SJSA1 (cell line): ENCODE measurements around the gene PTPN11. TPM values are rescaled to one million over a fixed set of nuclear protein-coding genes. Genes with fewer than 3 reads are reported as not detected.
"Not testable (repeated sequence)": the region's sequence is repeated elsewhere in the genome, so short reads cannot be mapped to it uniquely, and the experiment has no call there.

Experiments used
- DNase-seq, 2 experiments: peaks; one replicate each; pipeline ENCODE4 v3.0.0-alpha.2; 2015 to 2020; ENCODE audit warnings: low spot score in 2 of 2, low read depth in 1 of 2
- H3K27ac ChIP-seq: fragments of 250-450 bp; sonication (Bioruptor Pico); 2 replicates; pipeline ENCODE4 v1.5.1; 2020; ENCODE audit warnings: mild to moderate bottlenecking, moderate library complexity
- H3K27me3 ChIP-seq: fragments of 250-450 bp; sonication (Bioruptor Pico); replicated peaks from 2 replicates; pipeline ENCODE4 v1.5.1; 2020; ENCODE audit warnings: mild to moderate bottlenecking, moderate library complexity
- H3K36me3 ChIP-seq: fragments of 250-450 bp; sonication (Bioruptor Pico); 2 replicates; pipeline ENCODE4 v1.5.1; 2020; ENCODE audit warnings: mild to moderate bottlenecking
- H3K4me1 ChIP-seq: fragments of 250-450 bp; sonication (Bioruptor Pico); replicated peaks from 2 replicates; pipeline ENCODE4 v1.6.1; 2021; ENCODE audit warnings: mild to moderate bottlenecking
- H3K4me3 ChIP-seq: fragments of 250-450 bp; sonication (Bioruptor Pico); 2 replicates; pipeline ENCODE4 v1.5.1; 2020; ENCODE audit warnings: mild to moderate bottlenecking
- H3K9me3 ChIP-seq: fragments of 250-450 bp; sonication (Bioruptor Pico); replicated peaks from 2 replicates; pipeline ENCODE4 v1.5.1; 2020; ENCODE audit warnings: mild to moderate bottlenecking
- total RNA-seq: library from RNA; depleted of rRNA; stranded (reverse); fragments of >200 nt; shearing (Covaris generic); gene quantifications from 2 replicates; pipeline ENCODE4 v1.2.3, GENCODE V29; 2014; rRNA removed

PTPN11 gene
- 88.8 and 124 TPM in 2 replicates for total RNA-seq

DNA sequence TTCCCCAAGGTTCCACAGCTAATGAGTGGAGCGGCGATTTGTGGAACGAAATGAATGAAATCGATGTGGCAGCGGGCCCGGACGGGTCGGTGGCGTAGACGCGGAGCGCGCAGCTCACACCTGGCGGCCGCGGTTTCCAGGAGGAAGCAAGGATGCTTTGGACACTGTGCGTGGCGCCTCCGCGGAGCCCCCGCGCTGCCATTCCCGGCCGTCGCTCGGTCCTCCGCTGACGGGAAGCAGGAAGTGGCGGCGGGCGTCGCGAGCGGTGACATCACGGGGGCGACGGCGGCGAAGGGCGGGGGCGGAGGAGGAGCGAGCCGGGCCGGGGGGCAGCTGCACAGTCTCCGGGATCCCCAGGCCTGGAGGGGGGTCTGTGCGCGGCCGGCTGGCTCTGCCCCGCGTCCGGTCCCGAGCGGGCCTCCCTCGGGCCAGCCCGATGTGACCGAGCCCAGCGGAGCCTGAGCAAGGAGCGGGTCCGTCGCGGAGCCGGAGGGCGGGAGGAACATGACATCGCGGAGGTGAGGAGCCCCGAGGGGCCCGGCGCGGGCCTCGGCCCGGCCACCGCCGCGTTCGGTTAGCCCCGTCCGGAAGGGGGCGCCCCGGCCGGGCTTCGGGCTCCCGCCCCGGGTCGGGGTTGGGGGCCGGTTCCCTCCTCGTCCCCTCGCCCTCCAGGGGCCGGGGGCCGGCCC lies at the start of gene PTPN11:
TSS of gene PTPN11 (plus strand) at position 340 of the 689 bp plus-strand sequence. CDS start at position 505, 165 bp downstream.
- peak within 1 kb of the TSS; percentile 94 for H3K4me3 ChIP-seq
- H3K36me3 ChIP-seq = peaks cover 26% of the 10 kb centered on the region
- peaks cover 25% of the 10 kb centered on the region for H3K4me1 ChIP-seq
- no peaks in the 10 kb centered on the region for H3K9me3 ChIP-seq
- H3K27me3 ChIP-seq = no peaks in the 10 kb centered on the region
- peak; percentile 85 to 90 for DNase-seq
- H3K27ac ChIP-seq = peak within 1 kb of the TSS; percentile 93

DNA sequence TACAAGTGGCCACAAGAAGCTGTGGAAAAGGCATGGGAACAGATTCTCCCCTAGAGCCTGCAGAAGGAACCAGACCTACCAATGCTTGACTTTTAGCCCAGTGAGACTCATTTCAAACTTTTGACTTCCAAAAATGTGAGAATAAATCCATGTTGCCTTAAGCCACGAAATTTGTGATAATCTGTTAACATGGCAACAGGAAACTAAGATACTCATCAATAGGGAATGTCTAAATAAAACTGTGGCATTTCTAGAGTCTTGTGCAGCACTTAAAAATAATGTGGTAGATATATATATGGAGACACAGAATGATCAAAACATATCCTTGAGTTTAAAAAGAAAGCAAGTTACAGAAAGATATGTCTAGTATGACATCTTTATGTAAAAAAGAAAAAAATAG lies 48.5 kb upstream of the PTPN11 start:
- H3K9me3 ChIP-seq = no peaks in the 10 kb centered on the region
- no peak for DNase-seq
- H3K4me3 ChIP-seq = no peak overlapping the region
- no peaks in the 10 kb centered on the region for H3K36me3 ChIP-seq
- no peaks in the 10 kb centered on the region for H3K4me1 ChIP-seq
- no peaks in the 10 kb centered on the region for H3K27me3 ChIP-seq
- no peak overlapping the region for H3K27ac ChIP-seq

DNA sequence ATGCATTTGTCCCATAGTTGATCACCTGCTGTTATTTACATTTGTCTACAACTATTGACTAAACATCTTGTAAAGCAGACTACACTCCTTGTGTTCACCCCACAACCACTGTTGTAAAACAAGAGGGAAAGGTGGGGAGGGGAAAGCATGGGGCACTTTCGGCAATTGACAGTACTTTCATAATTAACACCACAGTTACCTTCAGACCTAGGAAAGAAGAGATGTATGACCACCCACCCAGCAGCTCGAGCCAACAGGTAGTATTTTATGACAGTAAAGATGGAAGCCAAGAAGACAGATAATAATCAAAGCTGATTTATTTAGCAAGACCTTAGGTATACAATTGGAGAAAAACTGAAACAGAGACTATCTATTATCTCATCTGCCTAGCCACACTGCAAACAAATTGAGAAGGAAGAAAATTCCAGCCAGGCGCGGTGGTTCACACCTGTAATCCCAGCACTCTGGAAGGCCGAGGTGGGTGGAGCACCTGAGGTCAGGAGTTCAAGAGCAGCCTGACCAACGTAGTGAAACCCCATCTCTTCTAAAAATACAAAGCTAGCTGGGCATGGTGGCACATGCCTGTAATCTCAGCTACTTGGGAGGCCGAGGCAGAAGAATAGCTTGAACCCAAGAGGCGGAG lies 47.8 kb upstream of the PTPN11 start:
- Histone ChIP-seq H3K27me3 (no peaks in the 10 kb centered on the region), H3K9me3 (no peaks in the 10 kb centered on the region), H3K36me3 (no peaks in the 10 kb centered on the region), H3K4me1 (no peaks in the 10 kb centered on the region), H3K27ac (no peak overlapping the region), H3K4me3 (no peak overlapping the region)
- no peak for DNase-seq

DNA sequence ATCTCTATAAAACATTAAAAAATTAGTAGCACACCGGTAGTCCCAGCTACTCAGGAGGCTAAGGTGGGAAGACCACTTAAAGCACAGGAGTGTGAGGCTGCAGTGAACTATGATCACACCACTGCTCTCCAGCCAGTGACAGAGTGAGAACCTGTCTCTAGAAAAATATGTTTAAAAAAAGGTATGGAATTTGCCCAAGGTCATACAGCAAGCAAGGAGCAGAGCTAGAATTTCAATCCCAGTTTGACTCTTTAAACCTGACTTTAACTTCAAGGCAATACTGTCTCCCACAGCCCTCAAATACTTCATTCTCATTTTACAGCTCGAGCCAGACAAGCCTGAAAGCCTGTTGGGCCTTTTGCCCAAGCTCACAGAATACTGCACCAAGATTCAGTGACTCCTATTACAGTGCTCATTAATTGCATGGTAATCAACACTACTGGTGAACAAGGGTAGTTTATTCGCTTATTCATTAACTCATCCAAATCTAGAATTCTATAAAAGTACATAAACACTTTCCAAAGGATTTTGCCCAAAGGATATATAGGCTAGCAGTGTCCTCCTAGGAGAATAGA lies 44.5 kb upstream of the PTPN11 start:
- Histone ChIP-seq H3K4me3 (no peak overlapping the region), H3K27ac (no peak overlapping the region), H3K27me3 (no peaks in the 10 kb centered on the region), H3K36me3 (no peaks in the 10 kb centered on the region), H3K9me3 (no peaks in the 10 kb centered on the region), H3K4me1 (no peaks in the 10 kb centered on the region)
- no peak for DNase-seq

DNA sequence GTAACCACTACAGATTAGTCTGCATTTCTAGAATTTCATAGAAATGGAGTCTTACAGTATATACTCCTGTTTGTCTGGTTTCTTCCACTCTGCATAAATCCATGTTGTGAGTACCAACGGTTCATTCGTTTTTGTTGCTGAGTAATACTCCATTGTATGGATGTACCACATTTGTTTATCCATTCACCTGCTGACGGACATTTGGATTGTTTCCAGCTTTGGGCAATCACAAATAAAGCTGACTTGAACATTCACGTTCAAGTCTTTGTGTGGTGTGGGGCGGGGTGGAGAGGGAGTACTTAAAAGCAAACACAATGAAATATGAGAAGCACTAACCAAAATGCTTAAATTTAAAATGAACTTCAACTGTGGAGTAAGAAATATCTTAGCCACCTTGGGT lies 43.6 kb upstream of the PTPN11 start:
- no peak for DNase-seq
- Histone ChIP-seq H3K36me3 (no peaks in the 10 kb centered on the region), H3K4me3 (no peak overlapping the region), H3K9me3 (no peaks in the 10 kb centered on the region), H3K27ac (no peak overlapping the region), H3K4me1 (no peaks in the 10 kb centered on the region), H3K27me3 (no peaks in the 10 kb centered on the region)

DNA sequence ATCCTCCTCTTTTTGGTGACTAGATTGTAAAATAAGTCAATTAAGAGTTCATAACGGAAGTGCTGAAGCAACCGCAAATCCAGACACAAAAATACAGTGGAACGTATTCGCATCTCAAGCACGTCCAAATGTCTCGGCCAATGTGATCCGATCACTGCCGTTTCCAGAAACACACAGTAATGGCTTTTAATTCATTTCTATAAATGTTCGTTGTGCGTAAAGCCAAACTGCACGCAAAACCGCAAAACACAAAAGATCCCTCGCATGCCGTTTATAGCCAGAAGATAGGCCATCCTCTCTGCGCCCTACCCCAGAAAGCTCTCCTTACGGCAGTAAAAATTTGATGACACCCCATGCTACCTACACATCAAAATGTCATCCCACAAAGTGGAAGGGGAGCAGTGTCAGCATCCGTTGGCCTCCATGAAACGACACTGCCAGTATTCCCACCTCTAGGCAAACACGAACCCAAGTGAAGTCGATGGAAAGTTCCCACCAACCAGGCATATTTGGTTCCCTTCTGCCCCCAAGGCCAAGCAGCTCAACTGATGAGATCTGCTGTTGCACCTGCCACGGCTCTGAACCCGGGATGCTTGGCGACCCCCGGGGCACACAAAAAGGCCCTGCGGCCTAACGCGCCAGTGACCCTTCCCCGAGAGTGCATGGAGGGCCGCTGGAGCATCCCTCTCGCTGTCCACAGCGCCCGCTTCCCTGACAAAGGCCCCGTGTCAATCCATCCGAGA lies 37.9 kb upstream of the PTPN11 start:
- Histone ChIP-seq H3K4me1 (peaks cover 11% of the 10 kb centered on the region), H3K9me3 (no peaks in the 10 kb centered on the region), H3K4me3 (peak overlapping the region; percentile 99), H3K27me3 (no peaks in the 10 kb centered on the region), H3K36me3 (peaks cover 10% of the 10 kb centered on the region), H3K27ac (no peak overlapping the region)
- no peak for DNase-seq

DNA sequence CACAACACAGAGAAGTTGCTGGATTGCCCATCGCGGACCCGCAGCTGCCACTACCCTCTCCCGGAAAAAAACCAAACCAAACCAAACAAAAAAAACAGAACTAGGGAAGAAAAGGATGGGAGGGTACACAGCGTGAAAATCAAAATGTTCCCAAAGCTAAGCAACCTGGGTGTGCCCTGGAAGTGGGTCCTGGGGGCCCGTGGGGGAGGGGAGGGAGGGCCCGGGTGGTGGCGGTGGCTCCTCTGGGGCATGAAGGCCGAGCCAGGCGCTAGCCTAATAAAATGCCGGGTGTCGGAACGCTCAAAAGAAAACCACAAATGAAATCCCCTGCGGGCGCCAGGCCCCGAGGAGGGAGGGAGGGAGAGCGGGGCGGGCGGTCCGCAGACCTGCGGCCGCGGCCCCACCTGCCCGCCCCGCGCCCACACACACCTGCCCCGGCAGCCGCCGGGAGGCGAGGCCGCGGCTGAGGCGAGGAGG lies 37.3 kb upstream of the PTPN11 start:
- H3K9me3 ChIP-seq = no peaks in the 10 kb centered on the region
- DNase-seq = peak in 1 of 2 experiments; percentile 14
- H3K27me3 ChIP-seq = no peaks in the 10 kb centered on the region
- H3K4me3 ChIP-seq = peak overlapping the region; percentile 99
- peaks cover 11% of the 10 kb centered on the region for H3K4me1 ChIP-seq
- H3K27ac ChIP-seq = peak overlapping the region; percentile 64; the same call in 1 of the 2 replicates
- H3K36me3 ChIP-seq = peaks cover 10% of the 10 kb centered on the region

DNA sequence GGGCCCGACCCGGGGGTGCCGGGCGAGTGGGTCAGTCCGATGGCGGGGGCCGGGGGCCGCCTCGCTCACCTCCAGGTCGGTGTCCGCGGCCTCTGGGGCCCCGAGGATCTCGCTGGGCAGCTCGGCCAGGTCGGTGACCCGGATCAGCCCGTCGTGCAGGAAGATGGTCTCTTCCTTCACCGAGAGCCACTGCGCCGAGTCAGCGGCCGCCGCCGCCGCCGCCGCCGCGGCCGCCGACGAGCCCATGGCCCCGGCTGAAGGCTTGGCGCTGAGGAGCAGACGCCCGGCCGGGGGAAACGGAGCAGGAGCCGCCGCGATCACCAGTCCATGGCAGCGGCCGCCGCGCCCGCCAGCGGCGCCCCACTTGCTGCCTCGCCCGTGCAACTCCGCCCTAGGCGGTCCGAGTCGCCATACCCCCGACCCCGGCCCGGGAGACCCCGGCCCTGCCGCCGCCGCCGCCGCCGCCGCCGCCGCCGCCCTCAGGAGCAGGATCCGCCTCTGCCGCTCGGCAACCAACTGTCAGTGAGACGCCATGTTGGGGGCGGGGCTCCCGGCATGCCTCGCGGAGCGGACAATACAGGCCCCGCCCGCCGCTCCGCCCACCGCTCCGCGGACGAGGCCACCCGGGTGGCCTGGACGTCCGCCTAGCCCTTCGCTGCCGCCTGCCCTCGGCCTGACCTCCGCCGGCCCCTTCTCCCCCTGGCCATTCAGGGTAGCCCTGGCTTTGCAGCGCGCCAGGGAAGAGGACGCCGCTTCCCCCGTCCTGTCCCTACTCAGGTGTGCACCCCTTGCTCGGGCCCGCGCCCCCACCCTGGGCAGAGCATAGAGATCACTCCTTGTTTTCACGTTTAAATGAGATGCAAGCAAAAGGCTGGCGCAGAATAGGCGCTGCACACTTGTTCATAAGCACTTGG lies 36.6 kb upstream of the PTPN11 start, which contains the start of gene HECTD4:
TSS of gene HECTD4 (minus strand) at position 549 of the 914 bp plus-strand sequence. CDS start at position 246, 303 bp downstream.
- Histone ChIP-seq H3K4me1 (peaks cover 11% of the 10 kb centered on the region), H3K27ac (peak within 1 kb of the TSS; percentile 64), H3K27me3 (no peaks in the 10 kb centered on the region), H3K9me3 (no peaks in the 10 kb centered on the region), H3K4me3 (peak within 1 kb of the TSS; percentile 99), H3K36me3 (peaks cover 10% of the 10 kb centered on the region)
- peak; percentile 80 to 95 for DNase-seq

DNA sequence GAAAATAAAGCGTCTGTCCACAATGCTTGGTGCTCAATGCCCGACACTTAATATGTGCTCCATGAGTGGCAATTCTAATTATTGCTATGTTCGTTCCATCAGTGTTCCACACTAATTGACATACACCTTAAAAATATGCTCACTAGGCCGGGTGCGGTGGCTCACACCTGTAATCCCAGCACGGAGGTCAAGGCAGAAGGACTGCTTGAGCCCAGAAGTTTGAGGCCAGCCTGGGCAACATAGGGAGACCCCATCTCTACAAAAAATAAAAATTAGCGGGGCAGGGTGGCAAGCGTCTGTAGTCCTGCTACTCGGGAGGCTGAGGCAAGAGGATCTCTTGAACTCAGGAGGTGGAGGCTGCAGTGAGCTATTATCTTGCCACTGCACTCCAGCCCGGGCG lies 35.9 kb upstream of the PTPN11 start:
- H3K27me3 ChIP-seq = no peaks in the 10 kb centered on the region
- no peaks in the 10 kb centered on the region for H3K9me3 ChIP-seq
- peak overlapping the region; percentile 99 for H3K4me3 ChIP-seq
- H3K27ac ChIP-seq = no peak overlapping the region
- peaks cover 11% of the 10 kb centered on the region for H3K4me1 ChIP-seq
- peaks cover 10% of the 10 kb centered on the region for H3K36me3 ChIP-seq
- no peak for DNase-seq

DNA sequence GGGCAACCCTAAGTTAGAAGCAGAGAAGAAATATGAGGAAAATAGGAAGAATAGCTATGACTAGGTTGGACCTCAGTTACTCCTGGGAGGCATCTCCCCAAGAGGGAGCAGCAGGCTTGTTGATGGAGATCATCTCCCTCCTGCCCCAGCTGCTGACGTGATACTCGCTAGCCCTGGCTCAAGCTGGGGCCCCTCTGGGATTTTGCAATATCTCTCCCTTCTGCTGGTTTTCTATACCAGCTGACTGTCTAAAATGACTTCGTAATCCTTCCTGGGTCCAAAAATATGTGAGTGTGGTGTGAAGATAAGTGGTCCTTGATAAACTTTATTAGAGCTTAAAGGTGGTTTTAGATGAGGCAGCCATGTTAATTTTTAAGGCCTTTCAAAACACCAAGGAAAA lies 32.0 kb upstream of the PTPN11 start:
- Histone ChIP-seq H3K27ac (no peak overlapping the region), H3K4me3 (no peak overlapping the region), H3K9me3 (no peaks in the 10 kb centered on the region), H3K27me3 (no peaks in the 10 kb centered on the region), H3K4me1 (peaks cover 6% of the 10 kb centered on the region), H3K36me3 (peaks cover 8% of the 10 kb centered on the region)
- DNase-seq = no peak

DNA sequence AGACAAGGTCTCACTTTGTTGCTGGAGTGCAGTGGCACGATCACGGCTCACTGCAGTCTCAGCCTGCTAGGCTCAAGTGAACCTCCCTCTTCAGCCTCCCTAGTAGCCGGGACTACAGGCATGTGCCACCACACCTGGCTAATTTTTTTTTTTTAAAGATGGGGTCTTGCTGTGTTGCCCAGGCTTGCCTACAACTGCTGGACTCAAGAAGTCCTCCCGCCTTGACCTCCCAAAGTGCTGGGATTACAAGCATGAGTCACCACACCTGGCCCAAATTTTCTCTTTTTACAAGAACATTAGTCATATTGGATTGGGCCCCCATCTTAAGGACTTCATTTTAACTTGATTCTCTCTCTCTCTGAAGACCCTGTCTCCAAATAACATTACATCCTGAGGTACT lies 29.5 kb upstream of the PTPN11 start:
- Histone ChIP-seq H3K27ac (no peak overlapping the region), H3K27me3 (no peaks in the 10 kb centered on the region), H3K9me3 (no peaks in the 10 kb centered on the region), H3K36me3 (no peaks in the 10 kb centered on the region), H3K4me3 (no peak overlapping the region), H3K4me1 (no peaks in the 10 kb centered on the region)
- DNase-seq = no peak

DNA sequence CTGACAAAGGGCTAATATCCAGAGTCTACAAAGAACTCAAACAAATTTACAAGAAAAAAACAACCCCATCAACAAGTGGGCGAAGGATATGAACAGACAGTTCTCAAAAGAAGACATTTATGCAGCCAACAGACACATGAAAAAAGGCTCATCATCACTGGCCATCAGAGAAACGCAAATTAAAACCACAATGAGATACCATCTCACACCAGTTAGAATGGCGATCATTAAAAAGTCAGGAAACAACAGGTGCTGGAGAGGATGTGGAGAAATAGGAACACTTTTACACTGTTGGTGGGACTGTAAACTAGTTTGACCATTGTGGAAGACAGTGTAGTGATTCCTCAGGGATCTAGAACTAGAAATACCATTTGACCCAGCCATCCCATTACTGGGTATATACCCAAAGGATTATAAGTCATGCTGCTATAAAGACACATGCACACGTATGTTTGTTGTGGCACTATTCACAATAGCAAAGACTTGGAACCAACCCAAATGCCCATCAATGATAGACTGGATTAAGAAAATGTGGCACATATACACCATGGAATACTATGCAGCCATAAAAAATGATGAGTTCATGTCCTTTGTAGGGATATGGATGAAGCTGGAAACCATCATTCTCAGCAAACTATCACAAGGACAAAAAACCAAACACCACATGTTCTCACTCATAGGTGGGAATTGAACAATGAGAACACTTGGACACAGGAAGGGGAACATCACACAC lies 28.7 kb upstream of the PTPN11 start:
- not testable (repeated sequence) for H3K9me3 ChIP-seq, H3K4me1 ChIP-seq, H3K36me3 ChIP-seq, H3K27ac ChIP-seq, H3K4me3 ChIP-seq, DNase-seq, H3K27me3 ChIP-seq
